LNCAP (cell line): ENCODE results near the gene DLGAP1.

Experiments
- CTCF ChIP-seq: fragments of 450-650 bp; IDR thresholded peaks from 2 replicates; pipeline ENCODE4 v1.5.1; 2017; ENCODE audit warnings: mild to moderate bottlenecking

Gene DLGAP1

DNA sequence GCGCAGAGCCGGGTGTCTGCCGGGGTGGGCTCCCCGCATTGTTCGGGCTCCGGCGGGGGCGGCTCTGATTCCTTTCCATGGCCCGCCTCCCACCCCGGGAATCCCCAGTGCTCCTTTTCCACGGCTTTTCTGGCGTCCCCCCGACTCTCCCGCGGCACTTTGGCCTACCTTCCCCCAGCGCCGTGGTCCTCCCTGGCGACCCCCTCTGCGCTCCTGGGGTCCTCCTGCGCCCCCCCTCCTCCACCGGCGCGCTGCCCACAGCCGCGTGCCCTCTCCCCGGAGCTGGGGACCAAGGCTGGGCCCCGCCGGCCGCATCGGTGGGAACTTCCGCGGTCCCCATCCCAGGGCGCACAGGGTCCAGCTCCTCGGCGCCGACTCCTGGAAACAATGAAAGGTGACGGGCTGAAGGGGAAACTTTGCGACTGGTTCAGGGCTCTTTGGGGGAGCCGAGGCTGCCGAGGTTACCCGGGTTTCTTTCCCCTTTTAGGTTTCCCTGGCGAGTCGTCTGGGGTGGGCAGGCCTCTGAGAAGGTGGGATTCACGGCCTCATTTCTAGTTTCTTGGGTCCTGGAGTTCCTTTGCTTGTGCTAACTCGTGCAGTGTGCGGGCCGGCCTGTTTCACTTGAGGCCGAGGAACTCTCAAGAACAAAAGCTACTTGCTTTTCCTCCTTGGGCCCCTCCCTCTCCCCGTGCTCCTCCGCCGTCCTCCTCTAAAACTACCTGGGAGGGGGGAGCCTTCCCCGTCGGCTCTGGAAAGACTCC, 1002.9 kb downstream of the DLGAP1 start:
- TF ChIP-seq CTCF: no peak; the same call in 1 of the 2 replicates

- no peak for TF ChIP-seq CTCF
Measured at GRCh38 chr18:3451183-3451988, 1003.7 kb downstream of the DLGAP1 start.

- TF ChIP-seq CTCF: no peak
Measured at GRCh38 chr18:3450799-3451182, 1004.3 kb downstream of the DLGAP1 start.

- TF ChIP-seq CTCF: no peak
Measured at GRCh38 chr18:3450012-3450798, 1004.9 kb downstream of the DLGAP1 start, which contains the start of gene TGIF1. TSS of gene TGIF1 (plus strand) at chr18:3450172. CDS start at chr18:3450490, 318 bp downstream.

DNA sequence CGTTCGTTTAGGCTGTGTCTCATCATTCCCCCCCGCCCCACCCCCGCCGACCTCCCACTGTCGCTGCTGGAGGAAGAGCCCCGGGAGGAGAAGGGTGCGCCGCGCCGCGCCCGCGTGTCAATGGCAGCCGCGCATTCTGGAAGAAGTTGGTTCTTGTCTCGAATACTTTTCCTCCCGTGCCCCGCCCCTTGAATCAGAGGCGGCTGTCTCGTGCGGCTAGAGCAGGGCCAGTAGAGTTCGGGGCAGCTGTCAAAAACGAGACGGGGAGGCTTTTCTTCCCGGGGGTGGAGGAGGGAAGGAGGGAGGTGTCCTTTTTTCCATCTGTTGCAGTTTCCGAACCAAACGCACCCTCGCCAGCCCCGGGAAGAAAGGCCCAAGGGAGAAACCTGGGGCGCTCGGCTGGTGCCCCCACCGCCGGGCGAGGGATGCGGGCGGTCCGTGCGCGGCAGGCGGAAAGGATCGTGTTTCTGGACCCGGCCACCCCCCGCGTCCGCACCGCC, 1005.5 kb downstream of the DLGAP1 start:
- no peak for TF ChIP-seq CTCF

DNA sequence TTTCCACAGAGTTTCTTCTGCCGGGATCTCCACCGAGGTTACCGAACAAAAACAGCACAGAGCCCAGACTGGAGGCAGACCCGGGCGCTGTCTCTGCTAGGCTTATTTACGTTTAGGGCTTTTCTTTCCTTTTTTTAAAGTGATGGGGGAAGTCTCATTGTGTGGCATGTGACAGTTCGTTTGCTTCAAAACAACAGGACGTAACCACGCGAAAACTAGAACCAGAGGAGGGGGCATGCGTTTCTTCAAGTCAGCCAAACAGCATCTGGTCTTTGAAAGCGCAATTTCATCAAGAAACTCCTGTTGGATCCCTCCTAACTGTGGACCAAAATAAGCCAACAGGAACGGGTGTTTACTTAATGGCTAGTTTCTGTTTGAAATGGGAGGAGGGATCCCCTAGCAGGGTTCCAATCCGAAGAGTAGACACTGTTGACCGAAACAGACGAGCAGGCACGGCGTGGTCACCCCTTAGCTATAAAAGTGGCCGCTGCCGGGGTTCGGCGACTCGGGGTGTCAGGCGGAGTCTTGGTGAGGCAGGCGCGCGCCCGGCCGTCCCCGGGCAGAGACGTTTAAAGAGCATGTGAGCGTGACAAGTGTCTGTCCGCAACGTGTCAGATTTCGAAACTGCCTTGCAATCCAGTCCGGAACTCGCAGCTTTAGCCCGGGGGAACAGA, 1006.1 kb downstream of the DLGAP1 start:
- no peak for TF ChIP-seq CTCF
